ENCODE measurements around the gene ALOX12. TPM values are rescaled to one million over a fixed set of nuclear protein-coding genes. Genes with fewer than 3 reads are reported as not detected.
A peak's percentile ranks its signal among the peaks of the same experiment; 100 is the strongest.
"Not testable (repeated sequence)": the region's sequence is repeated elsewhere in the genome, so short reads cannot be mapped to it uniquely, and the experiment has no call there.

Gene ALOX12
- total RNA-seq, 3 donors from 2014 or later = not detected

DNA sequence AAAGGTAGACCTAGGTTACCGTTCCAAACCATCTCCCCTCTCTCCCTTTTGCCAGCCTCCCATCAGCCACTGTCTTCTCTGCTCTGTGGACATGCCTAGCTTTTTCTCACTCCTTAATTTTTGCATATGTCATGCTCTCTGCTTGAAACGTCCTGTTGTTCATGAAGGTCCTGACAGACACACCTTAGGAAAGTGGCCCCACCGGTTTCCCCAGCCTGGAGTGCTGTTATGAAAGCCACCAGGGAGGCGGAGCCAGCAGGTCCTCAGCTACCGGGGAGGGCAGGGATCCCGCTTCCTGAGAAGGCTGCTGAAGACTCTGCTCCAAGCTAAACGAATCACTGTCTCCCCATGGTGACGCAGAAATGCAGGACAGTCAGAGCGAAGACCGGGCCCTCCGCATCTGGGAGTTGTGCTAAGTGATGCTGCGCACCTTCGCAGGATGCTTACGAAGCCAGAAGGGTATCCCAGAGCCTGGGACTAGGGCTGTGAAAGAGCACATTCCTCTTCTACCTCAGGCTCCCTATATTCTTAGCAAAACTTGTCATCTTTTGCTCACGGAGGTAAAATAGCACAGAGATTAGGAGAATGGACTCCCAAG is 50.4 kb downstream of the ALOX12 start:
- Histone ChIP-seq H3K4me1 (peaks cover 5 to 12% of the 10 kb centered on the region in 2 donors), H3K36me3 (no peaks in the 10 kb centered on the region), H3K4me3 (peak overlapping the region in 2 of 3 donors; percentile 24 to 50), H3K27me3 (no peaks in the 10 kb centered on the region), H3K27ac (peak overlapping the region; percentile 85 to 89), H3K9me3 (no peaks in the 10 kb centered on the region)
- TF ChIP-seq, protein P1, sequence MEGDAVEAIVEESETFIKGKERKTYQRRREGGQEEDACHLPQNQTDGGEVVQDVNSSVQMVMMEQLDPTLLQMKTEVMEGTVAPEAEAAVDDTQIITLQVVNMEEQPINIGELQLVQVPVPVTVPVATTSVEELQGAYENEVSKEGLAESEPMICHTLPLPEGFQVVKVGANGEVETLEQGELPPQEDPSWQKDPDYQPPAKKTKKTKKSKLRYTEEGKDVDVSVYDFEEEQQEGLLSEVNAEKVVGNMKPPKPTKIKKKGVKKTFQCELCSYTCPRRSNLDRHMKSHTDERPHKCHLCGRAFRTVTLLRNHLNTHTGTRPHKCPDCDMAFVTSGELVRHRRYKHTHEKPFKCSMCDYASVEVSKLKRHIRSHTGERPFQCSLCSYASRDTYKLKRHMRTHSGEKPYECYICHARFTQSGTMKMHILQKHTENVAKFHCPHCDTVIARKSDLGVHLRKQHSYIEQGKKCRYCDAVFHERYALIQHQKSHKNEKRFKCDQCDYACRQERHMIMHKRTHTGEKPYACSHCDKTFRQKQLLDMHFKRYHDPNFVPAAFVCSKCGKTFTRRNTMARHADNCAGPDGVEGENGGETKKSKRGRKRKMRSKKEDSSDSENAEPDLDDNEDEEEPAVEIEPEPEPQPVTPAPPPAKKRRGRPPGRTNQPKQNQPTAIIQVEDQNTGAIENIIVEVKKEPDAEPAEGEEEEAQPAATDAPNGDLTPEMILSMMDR (IDR thresholded peaks at IDR 0.05) = no peak
- TF ChIP-seq POLR2AphosphoS5 (IDR thresholded peaks at IDR 0.05) = peak in 1 of 3 donors; percentile 64
- DNase-seq (ENCODE audit: low spot score in 2 of 2) = peak; percentile 92
- intact Hi-C loops (cut with DNase I; ENCODE audit: low total_unique reads) = no loop called here

DNA sequence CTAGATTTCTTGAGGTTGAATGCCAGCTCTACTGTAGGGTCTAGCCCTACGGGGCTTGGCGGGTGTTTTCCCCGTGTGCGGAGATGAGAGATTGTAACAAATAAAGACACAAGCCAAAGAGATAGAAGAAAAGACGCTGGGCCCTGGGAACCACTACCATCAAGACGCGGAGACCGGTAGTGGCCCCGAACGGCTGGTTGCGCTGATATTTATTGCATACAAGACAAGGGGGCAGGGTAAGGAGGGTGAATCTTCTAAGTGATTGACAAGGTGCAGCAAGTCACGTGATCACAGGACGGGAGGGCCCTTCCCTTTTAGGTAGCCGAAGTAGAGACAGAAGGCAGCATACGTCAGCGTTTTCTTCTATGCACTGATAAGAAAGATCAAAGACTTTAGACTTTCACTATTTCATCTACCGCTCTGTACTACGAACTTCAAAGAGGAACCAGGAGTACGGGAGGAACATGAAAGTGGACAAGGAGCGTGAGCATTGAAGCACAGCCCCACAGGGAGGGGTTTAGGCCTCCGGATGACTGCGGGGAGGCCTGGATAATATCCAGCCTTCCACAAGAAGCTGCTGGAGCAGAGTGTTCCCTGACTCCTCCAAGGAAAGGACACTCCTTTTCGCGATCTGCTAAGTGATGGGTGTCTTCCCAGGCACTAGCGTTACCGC is 51.0 kb downstream of the ALOX12 start:
- peak overlapping the region; percentile 85 to 89 for H3K27ac ChIP-seq
- H3K36me3 ChIP-seq; H3K9me3 ChIP-seq; H3K27me3 ChIP-seq; intact Hi-C loops (cut with DNase I; ENCODE audit: low total_unique reads): not testable (repeated sequence)
- H3K4me3 ChIP-seq = peak overlapping the region; percentile 19 to 50 (median 24)
- peak in 1 of 2 donors; percentile 41 for DNase-seq (ENCODE audit: low spot score in 2 of 2)
- H3K4me1 ChIP-seq = peaks cover 5 to 12% of the 10 kb centered on the region in 2 donors

DNA sequence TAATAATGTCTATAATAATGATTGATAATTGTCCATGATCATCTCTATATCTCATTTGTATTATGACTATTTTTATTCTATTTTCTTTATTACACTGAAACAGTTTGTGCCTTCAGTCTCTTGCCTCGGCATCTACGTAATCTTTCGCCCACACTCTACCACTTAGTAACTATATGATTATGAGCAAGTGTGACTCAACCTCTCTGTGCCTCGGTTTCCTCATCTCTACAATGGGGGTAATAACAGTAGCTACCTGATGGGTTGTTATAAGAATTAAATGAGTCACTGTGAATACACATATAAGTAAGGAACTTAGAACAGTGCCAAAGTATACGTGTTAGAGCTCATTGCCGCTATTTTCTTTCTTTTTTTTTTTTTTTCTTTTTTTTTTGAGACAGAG is 51.7 kb downstream of the ALOX12 start:
- intact Hi-C loops (cut with DNase I; ENCODE audit: low total_unique reads) = no loop called here
- H3K9me3 ChIP-seq = no peaks in the 10 kb centered on the region
- peaks cover 3 to 6% of the 10 kb centered on the region in 2 donors for H3K4me1 ChIP-seq
- no peaks in the 10 kb centered on the region for H3K27me3 ChIP-seq
- no peak overlapping the region for H3K4me3 ChIP-seq
- H3K27ac ChIP-seq = no peak overlapping the region
- TF ChIP-seq POLR2AphosphoS5 (IDR thresholded peaks at IDR 0.05) = no peak
- TF ChIP-seq, protein P1 (IDR thresholded peaks at IDR 0.05) = no peak
- no peak for TF ChIP-seq POLR2A (IDR thresholded peaks at IDR 0.05)
- no peak for DNase-seq (ENCODE audit: low spot score in 2 of 2)
- no peaks in the 10 kb centered on the region for H3K36me3 ChIP-seq

DNA sequence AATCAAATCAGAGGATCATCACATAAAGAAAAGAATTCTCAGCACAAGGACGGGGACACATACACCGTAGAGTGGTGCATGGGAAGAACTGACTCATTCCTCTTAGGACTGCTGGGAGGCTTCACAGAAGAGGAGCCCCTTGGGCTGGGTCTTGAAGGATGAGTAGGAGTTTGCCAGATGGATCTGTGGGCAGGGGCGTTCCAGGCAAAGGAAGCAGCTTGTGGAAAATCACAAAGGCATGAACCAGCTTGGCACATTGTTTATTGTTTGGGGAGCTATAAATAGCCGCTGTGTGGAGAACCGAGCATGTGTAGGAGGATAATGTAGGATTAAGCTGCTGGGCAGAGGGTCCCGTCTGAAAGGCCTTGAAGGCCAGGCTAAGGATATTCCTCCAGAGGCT is 53.1 kb downstream of the ALOX12 start:
- no peak for DNase-seq (ENCODE audit: low spot score in 2 of 2)
- Histone ChIP-seq H3K27ac (no peak overlapping the region), H3K4me3 (no peak overlapping the region), H3K9me3 (no peaks in the 10 kb centered on the region), H3K36me3 (no peaks in the 10 kb centered on the region), H3K4me1 (no peaks in the 10 kb centered on the region), H3K27me3 (no peaks in the 10 kb centered on the region)
- no peak for TF ChIP-seq POLR2AphosphoS5 (IDR thresholded peaks at IDR 0.05)
- TF ChIP-seq, protein P1 (IDR thresholded peaks at IDR 0.05) = no peak
- no peak for TF ChIP-seq POLR2A (IDR thresholded peaks at IDR 0.05)
- intact Hi-C loops (cut with DNase I; ENCODE audit: low total_unique reads) = no loop called here

DNA sequence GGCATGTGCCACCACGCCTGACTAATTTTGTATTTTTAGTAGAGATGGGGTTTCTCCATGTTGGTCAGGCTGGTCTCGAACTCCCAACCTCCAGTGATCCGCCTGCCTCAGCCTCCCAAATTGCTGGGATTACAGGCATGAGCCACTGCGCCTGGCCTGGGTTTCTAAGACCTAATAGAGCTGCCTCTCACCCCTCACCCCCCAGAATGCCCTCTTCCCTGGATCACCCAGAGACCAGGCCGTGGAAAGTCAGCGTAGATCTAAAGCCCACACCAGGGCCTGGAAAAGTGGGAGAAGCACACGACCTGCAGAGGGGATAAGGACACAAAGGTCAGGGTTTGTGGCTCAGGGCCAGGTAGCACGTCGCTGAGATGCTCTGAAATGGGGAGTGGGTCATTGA is 54.7 kb downstream of the ALOX12 start:
- H3K27me3 ChIP-seq; H3K4me1 ChIP-seq; DNase-seq (ENCODE audit: low spot score in 2 of 2); H3K4me3 ChIP-seq; H3K9me3 ChIP-seq; H3K36me3 ChIP-seq; H3K27ac ChIP-seq; intact Hi-C loops (cut with DNase I; ENCODE audit: low total_unique reads): not testable (repeated sequence)

DNA sequence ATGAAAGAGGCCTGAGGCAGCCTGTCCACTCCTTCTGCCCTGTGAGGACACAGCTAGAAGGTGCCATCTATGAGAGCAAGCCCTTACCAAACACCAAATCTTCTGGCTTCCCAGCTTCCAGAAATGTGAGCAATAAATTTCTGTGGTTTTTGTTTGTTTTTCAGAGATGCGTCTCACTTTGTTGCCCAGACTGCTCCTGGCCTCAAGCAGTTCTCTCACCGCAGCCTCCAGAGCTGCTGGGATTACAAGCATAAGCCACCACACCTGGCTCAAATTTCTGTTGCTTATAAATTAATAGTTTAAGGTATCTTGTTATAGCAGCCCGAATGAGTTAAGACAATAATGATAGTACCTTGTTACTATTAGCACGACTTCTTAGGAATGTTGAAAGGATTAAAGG is 60.5 kb downstream of the ALOX12 start:
- intact Hi-C loops (cut with DNase I; ENCODE audit: low total_unique reads) = no loop called here
- Histone ChIP-seq H3K4me3 (no peak overlapping the region), H3K27ac (no peak overlapping the region), H3K9me3 (no peaks in the 10 kb centered on the region), H3K4me1 (no peaks in the 10 kb centered on the region), H3K36me3 (no peaks in the 10 kb centered on the region), H3K27me3 (no peaks in the 10 kb centered on the region)
- DNase-seq (ENCODE audit: low spot score in 2 of 2) = no peak
- TF ChIP-seq POLR2A (IDR thresholded peaks at IDR 0.05) (no peak), POLR2AphosphoS5 (IDR thresholded peaks at IDR 0.05) (no peak)
